Measurements from ENCODE around the gene SP140L.
"Not testable (repeated sequence)": the region's sequence is repeated elsewhere in the genome, so short reads cannot be mapped to it uniquely, and the experiment has no call there.

Gene SP140L

DNA sequence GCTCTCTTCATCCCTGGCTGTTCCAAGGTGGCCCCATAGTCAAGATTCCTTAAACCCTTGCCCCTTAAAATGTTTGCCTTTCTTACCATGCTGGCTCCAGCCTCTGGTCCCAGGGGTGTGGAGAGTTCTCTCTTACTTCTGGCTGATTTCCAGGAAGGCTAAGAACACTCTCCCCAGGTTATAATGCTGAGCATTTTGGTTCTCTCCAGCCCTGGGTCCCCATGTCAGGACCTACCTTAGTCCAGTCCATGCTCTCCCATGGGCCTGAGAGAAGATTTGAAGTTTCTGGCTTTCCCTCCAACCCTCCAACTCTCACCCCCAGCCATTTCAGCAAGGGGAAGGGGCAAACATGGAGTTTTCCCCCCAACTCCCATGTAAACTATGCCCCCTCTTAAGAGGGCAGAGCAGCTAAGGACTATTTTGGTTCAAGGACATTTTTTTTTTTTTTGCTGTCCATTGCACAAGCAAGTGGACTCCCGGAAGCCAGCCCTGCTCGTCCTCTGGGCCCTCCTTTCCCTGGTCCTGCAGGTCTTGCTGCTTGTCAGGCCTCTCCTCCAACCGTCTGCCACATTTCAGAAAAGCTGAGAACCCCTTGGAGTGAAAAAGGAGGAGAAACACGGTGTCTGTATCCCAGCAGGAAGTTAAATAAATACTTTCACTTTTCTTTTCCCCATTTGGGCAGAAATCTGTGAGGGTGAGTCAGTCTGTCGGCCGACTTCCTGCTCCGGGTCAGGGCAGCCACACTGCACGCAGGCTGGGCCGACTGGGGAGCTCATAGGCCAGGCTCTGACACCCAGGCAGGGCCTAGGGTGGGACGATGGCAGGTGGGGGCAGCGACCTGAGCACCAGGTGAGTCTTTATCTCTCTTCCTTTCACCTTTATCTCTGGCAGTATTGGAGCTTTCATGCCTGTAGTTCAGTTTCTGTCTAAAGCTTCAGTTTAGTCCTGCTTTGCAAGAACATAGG, at the start of gene SP140L:
SP140L (plus strand) TSS at position 741 of the 965 bp plus-strand sequence; CDS start at position 818, 77 bp downstream.
- peak; percentile 43 for DNase-seq

DNA sequence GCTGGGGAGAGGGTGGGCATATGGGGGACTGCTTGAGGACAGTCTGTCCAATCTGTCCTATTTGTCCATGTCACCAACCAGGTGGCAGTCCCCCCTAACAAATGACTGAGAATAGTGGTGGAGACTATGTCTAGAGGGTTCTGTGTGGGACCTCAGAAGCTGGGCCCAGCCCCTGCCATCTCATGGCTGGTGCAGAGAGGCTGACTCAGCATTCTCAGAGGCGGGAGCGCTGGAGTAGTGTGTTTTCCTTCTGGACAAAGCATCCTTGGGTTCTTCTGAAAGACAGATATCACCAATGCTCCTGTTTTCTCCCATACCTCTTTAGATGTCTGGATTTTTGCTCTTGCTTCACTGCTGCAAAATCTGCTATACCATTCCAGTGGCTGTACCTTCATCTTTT, 44.1 kb upstream of the SP140L start:
- no peak for DNase-seq

DNA sequence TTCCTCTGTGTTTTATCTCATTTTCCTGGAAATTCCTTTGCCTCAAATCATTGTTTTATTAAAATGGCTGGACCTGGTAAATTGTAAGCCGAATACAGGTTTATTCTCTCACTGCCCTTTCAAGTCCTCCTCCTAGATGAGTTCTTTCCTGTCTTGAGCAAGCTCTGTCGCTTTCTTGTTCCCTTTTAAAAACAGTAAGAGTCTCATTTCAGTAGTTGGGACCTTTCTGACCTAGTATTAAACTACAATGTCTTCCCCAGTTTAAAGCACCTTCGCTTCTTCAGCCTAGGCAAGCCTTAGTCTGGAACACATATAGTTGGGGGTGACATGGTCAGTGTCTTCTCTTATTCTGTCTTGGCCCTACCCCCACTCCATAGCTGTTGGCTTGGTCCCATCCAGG, 40.9 kb upstream of the SP140L start:
- no peak for DNase-seq

DNA sequence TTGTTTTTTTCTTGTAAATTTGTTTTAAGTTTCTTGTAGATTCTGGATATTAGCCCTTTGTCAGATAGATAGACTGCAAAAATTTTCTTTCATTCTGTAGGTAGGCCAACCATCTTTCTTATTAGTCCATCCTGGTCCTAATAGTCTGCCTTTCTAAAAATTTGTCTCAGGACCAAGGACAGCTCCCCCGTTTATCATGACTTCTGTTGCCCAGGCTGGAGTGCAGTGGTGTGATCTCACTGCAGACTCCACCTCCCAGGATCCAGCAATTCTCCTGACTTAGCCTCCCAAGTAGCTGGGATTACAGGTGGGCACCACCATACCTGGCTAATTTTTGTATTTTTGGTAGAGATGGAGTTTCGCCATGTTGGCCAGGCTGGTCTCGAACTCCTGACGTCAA, 37.7 kb upstream of the SP140L start:
- DNase-seq: not testable (repeated sequence)

DNA sequence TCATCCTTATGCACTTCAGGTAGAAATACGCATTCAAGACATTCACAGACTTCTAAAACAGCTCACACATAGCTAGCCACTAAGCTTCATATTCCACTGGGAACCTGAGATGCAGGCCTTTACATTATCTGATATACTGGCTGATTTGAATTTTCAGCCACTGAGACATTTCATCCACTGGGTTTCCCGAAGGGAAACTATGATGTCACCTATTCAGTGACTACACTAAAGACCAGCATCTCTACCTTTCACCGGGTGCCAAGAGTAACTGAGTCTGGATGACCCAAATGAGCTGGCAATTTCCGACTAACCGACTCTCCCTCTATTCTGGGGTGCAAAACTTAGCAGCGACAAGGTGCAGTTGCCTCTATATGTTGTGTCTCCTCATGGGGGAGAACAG, 31.8 kb upstream of the SP140L start:
- no peak for DNase-seq

DNA sequence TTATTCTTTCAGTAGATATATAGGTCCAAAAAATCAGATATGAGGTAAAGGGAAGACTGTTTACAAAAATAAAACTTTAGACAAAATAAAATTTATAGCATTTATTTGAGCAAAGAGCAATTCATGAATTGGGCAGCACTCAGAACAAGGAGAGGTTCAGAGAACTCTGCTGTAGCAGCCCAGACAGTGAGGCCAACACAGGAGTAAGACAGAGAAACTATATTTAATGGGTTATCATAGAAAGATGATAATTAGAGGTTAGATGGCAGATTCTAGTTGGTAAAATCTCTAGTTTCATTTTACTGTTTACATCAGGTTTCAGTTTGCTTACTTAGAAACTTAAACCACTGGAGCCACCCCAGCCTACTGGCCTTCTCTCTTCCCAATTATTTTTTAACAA, 30.1 kb upstream of the SP140L start:
- DNase-seq: no peak

DNA sequence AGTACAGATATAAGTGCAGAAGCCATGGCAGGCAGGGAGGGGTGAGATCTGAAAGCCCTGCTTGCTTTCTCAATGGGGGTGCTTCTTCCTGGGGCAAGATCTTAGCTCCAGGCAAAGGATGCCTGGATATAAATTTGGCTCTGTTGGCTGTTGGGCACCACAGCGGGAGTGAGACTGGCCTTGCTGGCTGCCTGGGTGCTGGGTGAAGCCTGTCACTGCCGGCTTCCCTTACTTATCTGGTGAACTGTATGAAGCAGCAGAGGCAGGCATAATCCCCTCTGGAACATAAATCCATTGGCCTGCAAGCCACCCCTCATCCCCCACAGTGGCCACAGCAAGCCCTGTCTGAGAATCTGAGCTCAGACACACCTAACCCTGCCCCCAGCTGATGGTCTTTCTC, 27.4 kb upstream of the SP140L start:
- DNase-seq: no peak

DNA sequence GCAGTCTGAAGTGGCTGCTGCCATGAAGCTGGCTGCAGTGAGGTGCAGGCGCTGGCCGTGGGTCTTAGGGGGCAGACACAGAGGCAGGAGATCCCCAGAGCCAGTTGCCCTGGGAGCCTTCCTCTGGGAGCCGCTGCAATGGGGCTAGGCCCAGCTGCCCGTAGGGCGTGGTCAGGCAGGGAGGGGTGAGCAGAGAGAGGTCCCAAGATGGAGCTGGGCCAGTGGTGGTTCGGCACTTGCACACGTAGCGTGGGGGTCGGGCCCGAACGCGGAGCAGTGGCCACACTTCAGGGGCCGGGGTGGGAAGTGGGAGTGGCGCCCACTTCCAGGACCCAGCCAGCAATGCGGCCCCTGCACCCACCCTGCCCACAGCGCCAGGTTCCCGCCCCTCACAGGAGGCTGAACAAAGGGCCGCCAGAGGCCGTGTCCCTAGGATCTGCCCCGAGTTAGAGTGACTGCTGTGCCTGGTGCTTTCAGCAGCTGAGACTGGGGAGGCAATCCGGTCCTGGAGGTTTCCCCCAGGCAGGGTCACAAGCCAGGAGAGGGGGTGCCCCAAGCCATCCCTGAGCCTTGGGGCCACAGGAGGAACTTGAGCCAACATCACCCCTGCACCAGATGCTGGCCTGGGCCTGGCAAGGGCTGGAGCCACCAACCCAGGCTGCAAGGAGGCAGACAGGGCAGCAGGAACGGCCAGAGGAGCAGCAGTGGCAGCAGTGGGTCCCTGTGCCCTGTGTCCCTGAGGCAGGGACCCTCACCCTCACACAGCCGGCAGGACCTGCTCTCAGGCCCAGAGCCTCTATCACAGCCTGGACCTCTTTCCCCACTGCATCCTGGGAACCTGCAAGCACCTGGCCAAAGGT, 21.3 kb upstream of the SP140L start:
- no peak for DNase-seq

DNA sequence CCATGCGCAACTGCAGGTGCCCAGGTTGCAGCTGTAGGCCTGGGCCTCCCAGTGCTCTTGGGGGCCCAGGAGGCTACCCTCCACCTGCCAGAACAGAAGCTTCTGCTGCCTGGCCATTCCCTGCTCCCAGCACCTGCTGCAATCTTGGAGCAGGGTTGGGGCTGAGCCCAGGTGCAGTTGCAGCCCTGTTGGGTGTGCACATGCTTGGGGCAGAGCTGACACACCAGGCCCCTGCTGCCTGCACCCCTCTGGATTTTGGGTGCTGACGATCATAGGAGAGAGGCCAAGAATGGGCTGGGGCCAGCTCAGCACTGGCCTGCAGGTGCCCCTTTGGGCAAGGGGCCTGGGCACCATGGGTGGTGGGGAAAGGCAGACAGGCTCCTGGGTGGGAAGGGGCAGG, 20.5 kb upstream of the SP140L start:
- DNase-seq: no peak

DNA sequence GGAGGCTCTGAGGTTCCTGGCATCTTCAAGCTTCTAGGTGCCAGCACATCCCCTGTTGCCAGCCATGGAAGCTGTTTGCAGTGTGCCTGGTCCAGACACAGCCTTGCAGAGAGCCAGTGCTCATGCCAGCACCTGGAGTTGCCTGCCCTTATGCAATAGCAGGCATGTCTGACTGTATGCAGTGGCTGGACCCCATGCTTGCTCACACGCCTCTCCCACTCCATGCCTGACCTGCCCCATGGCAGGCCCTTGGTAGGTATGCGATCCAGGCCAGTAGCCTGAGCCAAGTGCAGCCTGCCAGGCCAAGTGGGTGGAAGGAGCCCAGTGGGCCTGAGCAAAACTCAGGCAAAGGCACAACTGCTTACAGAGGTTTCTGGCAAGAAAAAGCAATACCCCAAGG, 19.5 kb upstream of the SP140L start:
- no peak for DNase-seq

DNA sequence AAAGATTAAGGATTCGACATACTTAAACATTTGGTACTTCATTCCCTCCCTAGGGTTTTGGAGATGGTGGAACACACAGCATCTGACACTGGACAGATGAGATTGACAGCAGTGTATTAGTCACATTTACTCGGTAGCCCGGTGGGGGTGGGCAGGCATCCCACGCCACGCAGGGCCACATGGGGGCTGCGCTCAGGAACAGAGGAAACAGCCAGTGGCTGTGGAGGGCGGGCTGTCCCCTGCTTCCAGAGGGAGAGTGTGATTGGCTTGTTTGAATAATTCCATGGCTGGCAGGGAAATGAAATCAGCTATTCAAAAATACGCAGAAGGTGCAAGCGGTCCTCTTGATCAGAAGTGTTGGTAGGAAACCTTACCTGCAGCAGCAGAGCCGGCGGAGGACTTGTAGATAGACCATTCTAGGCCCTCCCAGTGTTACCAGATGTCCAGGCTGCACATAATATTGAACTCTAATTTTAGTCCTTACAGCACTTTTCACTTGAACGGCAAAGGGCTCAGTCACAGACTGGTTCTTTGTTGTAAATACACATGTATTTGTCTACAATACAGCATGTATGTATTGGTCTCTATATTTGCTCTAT, 18.5 kb upstream of the SP140L start:
- DNase-seq: no peak

DNA sequence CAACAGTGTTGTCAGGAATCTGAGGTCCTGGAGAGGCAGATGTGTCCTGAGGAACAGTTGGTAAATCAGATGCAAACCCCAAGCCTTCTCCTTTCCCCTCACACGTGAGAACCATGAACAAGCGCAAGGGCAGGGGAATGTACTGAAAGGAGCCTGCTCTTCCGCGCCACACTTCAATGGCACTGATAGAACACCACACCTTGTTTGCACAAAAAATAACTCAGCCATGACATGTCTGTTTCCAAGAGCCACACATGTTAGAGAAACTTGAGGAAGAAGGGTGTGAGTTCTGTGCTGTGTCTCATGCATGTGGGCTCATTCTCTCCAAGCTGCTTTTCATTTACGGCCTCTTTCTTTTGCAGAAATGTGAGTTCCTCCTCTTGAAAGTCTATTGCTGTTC, 16.2 kb upstream of the SP140L start:
- DNase-seq: not testable (repeated sequence)

DNA sequence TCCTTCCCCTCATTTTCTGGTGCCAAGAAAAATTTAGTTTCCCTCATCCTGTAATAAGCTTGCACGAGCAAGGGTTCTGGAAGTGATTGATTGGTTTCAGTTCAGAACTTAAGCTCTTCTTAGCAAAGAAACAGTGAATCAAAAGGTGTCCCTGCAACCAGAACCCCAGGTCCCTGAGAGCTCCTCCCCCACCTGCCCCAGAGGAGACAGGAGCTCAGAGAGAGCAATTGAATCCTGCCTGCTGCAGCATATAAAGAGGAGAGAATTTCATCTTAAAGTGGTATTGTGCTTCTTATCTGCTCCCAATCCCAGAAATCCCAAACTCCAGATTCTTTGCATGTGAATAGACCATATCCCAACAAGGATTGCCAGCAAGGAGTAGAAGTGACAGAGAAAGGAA, 15.4 kb upstream of the SP140L start:
- DNase-seq: not testable (repeated sequence)

DNA sequence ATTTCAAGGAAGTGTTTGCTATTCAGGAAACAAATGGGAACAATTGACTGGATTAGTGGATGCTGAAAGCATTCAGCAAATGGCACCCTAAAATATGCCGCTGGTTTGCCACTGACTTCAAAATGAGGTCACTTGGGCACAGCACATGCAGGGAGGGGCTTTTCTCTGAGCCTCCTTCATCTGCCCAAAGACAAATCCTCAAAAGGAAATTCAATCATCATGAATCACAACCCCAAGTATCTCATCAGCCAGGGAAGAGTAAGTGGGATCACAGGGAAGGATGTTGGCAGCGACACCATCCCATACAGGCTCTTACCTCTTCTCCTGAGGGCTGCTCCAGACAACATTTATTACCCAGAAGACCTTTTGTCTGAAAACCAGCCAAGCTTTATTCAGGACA, 14.4 kb upstream of the SP140L start:
- DNase-seq: no peak

DNA sequence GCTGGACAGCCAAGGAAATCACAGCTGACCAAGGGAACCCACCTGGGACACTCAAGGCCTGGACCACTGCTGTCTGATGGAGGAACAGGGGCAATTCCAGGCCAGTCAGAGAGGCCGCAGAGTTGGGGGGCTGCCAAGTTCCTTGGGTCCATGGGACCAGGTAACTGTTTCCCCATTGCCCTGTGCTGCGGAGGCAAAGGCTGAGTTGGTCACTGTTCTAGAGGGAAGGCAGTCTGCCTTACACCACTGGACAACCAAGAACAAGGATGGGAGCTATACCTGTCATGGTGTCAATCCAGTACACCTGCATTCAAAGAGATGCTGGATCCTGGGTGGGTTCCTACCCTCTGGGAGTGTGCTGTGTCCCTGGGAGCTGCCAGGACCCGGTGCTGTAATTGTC, 9.6 kb upstream of the SP140L start:
- DNase-seq: no peak

DNA sequence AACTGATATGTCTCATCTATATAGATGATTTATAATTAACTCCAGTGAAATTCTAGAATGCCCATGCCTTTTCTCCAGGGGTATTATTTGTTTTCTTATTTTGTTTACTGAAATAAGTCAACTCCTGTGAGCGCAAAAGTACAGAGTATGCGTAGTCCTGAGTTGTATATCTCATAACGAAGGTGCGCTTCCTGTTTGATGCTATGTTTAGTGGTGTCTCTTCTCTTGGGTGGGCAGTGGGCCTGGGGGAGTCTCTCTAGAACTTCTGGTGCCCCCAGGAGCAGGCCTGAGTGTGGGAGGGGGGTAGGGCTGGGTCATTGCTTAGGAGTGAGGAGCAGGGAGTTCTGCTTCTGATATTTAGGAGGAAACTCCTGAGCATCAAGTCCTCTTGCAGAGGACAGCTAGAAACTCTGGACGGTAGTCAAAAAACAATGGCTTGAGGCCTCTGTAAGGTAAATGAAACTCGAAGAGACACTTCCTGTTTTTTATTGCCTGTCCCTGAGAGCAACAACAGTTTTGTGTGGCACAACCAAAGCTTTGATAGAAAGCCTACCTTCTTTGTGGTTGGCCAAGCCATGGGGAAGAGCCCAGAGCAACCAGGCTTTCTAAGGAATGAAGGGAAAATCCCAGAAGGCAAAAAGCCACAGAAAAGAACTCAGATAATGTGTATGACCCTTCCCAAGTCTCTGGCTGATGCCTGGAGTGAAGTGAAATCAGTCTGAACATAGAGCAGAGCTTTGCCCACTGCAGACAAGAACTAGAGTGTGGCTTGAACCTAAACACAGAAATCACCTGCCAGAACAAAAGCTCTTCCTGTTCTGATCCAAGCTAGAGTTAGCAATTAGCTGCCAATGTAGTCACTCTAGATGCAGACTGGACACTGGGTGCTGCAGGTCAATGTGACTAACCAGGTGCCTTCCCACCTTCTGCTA, 8.5 kb upstream of the SP140L start:
- DNase-seq: no peak

DNA sequence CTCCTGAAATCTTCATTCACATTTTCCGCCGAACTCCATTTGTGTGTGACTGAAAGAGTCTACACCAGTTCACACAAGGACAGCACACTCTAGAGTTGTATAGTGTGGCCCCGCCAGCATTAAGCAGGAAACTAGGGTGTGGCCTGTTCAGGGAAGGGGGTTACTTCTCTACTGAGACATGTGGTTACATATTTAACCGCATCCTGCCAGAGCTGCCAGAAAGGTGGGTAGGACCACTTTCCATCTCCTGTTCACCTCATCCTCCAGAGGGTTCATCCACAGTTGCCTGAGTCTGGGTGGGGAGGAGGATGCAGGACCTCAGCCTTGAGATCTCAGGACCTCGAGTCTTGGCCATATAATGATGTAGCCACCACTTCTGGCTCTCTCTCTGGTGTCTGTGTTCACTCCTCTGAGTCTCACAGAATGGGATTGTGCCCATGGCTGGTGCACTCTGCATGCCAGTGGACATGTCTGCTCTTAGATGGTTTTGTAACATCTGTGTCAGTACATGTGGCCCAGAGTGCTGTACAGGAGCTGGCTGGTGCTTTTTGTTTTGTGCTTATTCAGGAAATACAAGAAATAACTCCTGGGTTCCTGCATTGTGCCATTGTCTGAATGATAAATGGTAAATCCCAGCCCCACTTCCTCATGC, 7.7 kb upstream of the SP140L start:
- no peak for DNase-seq

DNA sequence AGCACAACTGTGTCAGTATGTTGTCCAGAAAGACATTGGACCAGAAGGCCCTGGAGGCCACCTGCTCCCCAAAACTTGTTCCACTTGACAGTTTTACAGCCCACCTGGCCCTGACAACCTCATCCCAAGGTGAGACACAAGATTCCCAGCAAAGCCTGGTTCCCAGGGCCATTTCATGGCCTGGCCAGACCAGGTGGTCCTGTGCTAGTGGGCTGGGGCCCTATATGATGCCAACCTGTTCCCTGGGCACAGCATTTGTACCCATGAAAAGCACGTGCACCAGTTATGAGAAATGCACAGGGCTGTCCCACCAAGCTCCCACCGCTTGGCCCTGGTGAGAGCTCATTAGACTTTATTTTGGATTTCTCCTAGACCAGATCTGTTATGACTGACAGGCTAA, 6.0 kb upstream of the SP140L start:
- no peak for DNase-seq

DNA sequence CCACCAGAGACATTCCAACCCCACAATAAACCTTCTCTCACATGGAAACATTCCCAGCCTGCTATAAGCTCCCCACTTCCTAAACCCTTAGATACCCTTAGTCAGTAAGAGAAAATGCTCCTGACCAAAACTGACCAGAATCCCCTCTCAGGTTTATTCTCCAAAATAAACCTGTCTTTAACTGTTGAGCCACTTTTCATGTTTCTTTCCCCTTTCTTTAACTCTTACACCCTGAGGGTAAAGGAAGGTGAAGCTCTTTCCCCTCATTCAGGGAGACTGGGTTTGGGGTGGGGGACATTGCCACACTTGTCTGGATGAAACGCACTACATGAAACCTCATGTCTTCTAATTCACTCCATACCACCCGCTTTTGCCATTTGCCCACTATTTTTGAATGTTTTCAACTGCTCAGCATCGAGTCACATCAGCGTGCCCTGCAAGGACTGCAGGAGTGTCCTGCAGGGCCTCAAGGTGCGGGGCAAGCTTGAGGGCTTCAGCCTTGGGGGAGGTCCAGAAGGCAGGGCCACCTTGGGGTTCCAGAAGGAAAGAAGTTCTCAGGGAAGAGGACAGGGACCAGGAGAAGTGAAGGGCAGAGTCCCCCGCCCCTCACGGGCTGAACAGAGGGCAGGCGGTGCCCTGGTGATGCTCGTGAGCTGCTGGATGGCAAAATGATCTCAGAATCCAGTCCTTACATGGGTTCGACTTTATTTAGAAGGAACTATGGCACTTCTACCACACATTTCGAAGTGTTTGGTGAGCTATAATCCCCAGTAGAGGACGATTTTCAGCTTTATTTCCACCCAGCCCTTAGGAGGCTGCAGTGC, 4.2 kb upstream of the SP140L start:
- no peak for DNase-seq

DNA sequence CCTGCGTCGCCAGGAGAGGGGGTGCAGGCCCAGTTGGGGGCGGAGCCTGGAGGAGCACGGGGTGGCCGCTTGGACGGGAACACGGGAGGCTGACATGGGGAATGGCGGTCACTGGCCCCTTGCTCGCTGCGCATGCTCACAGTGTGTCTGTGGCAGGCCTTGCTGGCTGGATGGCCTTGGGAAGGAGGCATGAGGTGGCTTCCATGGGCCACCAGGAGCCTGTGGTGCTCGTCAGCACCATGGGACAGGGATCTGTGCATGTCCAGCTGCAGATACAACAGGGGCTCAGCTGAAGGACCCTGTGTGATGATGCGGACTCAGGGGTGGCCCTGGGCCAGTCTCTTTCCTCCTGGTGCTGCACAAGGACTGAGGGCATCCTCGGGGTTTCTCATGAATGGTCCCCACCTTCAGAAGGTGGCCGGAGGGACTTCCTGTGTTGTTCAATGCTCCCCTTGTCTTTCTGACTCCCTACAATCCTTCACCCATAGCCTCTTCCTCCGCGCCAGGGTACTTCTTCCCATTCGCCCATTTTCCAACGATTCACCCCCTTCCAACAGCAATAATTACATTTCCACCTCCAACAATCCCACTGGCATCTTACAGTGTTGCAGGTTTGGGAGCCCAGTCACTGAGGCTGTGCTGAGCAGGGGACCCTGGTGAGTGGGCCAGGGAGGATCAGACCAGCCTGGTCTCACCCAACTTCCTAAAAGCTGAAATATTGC, 3.4 kb upstream of the SP140L start:
- DNase-seq: no peak

Data from right hindlimb (tissue), 1 donor.